ENCODE data around the gene EFHD2.
"Not testable (repeated sequence)": the region's sequence is repeated elsewhere in the genome, so short reads cannot be mapped to it uniquely, and the experiment has no call there.

The EFHD2 gene

DNA sequence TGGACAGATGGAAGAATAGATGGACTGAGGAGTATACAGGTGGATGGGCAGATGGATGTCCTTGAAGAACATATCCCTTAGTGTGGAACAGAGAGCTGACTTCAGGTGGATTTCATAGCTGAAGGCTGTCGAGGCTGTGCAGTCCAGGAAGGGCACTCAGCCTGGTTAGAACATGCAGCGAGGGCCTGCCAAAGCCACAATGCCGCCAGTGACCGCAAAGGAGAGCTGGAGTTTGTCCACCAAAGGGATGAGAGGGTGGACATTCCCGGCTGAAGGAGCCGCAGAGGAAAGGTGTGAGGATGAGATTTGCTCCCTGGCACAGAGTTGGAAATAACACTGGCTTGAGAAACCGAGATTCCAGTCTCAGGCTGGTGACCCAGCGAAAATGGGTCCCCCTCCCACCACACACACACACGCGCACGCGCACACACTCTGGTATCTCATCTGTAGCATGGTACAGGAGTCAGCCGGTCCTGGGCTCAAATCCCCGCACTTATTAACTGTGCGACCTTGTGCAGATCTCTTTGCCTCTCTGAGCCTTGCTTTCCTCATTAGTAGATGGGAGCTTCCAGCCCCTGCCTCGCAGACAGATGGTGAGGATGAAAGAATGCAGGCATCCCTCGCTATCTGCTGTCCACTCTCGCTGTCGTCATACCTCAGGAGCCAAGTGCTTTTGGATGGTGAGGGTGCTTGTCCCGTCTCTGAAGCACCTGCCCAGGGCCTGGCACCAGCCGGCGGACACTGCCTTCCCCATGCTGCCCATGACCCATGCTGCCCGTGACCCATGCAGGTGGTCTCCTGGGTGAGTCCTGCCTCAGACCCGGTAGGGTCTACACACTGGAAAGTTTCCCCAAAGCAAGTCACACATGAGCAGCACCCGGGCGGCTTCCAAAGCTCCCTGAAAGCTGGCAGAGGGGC, 26.8 kb upstream of the EFHD2 start:
- Mint-ChIP-seq H3K36me3 (ENCODE audit: low read depth) (no peaks in the 10 kb centered on the region), H3K4me1 (ENCODE audit: low read depth) (peaks cover 24% of the 10 kb centered on the region), H3K27ac (no peak overlapping the region), H3K9me3 (no peaks in the 10 kb centered on the region), H3K27me3 (peaks cover 22% of the 10 kb centered on the region), H3K4me3 (no peak overlapping the region)

DNA sequence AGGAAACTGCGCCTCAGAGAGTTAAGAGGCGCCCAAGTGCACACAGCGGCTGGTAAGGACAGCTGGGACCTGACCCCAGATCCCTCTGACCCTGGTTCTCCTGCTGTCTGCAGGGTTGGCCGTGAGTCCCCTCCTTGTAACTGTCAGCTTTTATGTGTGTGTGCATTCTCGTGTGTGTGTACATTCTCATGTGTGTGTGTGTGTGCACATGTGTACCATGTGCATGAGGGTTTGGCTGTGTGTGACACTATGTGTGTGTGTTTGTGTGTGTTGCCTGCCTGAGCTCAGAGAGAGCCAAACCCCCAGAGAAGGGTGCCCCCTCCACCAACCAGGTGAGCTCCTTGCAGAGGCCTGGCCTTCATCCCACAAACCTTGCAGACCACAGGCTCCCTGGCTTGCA, 25.9 kb upstream of the EFHD2 start:
- Mint-ChIP-seq H3K27me3 (peaks cover 22% of the 10 kb centered on the region), H3K4me3 (no peak overlapping the region), H3K36me3 (ENCODE audit: low read depth) (no peaks in the 10 kb centered on the region), H3K27ac (no peak overlapping the region), H3K4me1 (ENCODE audit: low read depth) (peaks cover 24% of the 10 kb centered on the region), H3K9me3 (no peaks in the 10 kb centered on the region)

DNA sequence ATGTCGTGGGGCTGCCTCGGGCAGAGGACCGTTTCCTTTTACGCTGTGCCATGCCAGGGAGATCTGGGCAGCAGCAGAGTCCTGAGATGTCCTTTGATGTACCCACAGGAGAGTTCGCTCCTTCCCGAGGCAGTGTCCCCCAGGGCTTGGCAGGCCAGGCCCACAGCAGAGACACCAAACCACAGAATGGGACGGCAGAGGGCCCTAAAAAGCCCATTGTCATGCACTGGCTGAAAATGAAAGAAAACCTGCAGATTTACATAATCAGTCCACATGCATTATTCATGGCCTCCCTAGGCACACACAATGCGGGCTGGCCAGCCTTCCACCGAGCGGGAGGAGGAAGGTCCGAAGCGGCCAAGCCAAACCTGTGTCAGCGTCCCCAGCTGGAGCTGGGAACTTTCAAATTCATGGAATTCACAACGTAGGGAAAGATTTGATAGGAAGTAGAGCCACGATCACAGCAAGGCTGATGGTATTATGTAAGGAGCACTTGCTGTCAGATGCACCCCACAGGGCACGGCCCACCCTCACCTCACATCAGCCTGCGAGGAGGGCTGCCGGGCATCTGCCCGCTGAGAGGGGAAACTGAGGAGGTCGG, 25.3 kb upstream of the EFHD2 start:
- Mint-ChIP-seq H3K27ac (no peak overlapping the region), H3K4me1 (ENCODE audit: low read depth) (peaks cover 24% of the 10 kb centered on the region)

DNA sequence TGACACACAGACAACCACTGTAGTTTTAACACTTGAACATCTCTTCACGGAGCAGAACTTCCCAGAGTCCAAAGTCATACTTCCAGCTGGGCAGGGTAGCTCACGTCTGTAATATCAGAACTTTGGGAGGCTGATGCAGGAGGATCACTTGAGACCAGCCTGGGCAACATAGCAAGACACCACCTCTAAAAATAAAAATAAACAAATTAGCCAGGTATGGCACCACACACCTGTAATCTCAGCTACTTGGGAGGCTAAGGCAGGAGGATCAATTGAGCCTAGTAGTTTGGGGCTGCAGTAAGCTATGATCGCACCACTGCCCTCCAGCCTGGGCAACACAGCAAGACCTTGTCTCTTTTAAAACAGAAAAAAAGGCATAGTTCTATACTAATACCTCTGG, 24.3 kb upstream of the EFHD2 start:
- peaks cover 24% of the 10 kb centered on the region for H3K4me1 Mint-ChIP-seq (ENCODE audit: low read depth)
- H3K9me3 Mint-ChIP-seq, result no peaks in the 10 kb centered on the region
- H3K4me3 Mint-ChIP-seq, result no peak overlapping the region
- no peaks in the 10 kb centered on the region for H3K36me3 Mint-ChIP-seq (ENCODE audit: low read depth)
- peaks cover 22% of the 10 kb centered on the region for H3K27me3 Mint-ChIP-seq
- no peak overlapping the region for H3K27ac Mint-ChIP-seq

More for the DNA sequence above, 25.3 kb upstream of the EFHD2 start:
- Mint-ChIP-seq H3K27me3 (peaks cover 22% of the 10 kb centered on the region), H3K36me3 (ENCODE audit: low read depth) (no peaks in the 10 kb centered on the region), H3K9me3 (no peaks in the 10 kb centered on the region), H3K4me3 (no peak overlapping the region)

DNA sequence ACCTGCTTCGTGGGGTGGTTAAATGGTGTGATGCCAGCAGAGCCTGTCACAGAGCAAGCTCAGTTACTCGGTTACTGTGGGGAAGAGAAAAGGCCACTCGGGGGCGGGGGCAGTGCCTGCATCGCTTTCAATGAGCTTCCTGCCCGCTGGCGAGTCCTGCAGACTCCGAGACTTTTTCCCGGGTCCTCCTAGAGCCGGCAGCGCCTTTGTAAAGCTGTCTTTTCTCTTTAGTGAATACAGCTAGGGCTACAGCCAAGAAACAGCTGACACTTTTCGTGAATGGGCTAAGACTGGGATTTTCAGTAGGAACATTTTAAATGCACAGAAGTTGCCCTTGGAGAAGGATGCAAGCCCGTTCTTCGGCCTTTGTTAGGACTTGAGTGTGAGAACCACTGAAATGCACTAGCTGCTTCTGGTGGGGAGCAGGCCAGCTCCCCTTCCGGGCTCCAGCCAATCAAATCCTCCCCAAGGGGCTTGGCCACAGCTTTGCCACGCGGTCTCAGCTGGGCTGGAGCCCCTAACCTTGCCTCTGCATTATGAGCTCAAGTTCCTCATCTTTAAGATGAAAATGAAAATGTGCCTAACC, 23.4 kb upstream of the EFHD2 start:
- H3K27me3 Mint-ChIP-seq, result peaks cover 26% of the 10 kb centered on the region

DNA sequence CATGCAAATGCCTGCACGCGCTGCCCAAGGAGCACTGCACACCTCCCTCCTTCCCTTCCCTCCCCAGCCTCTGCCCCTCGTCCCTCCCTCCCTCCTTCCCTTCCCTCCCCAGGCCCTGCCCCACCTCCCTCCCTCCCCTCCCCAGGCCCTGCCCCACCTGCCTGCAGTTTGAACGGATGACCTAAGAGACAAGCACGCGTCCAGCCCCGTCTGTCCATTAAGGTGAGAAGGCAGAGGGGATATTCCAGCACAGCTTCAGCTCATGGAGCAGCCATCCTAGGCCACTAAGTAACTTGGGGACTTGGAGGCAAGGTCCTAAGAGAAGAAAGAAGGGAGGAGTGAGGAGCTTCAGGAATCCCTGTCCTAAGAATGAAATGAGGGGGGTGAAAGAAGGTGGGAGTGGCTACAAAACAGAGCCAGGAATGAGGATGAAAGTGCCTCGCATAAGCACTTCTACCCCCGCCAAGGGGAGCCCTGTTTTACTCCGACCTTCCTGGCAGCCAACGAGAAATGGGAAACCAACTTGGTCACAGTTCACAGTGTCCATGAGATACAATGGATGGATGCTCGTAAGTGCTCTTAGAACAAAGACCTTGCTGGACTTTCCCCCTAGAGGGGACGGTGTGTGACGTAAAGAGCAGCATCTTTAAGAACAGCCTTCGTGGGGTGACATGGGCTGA, 21.3 kb upstream of the EFHD2 start:
- H3K4me3 Mint-ChIP-seq, result no peak overlapping the region
- H3K27ac Mint-ChIP-seq, result no peak overlapping the region
- peaks cover 27% of the 10 kb centered on the region for H3K27me3 Mint-ChIP-seq
- peaks cover 24% of the 10 kb centered on the region for H3K4me1 Mint-ChIP-seq (ENCODE audit: low read depth)
- no peaks in the 10 kb centered on the region for H3K36me3 Mint-ChIP-seq (ENCODE audit: low read depth)
- H3K9me3 Mint-ChIP-seq, result no peaks in the 10 kb centered on the region

More for the DNA sequence above, 23.4 kb upstream of the EFHD2 start:
- H3K27ac Mint-ChIP-seq, result no peak overlapping the region
- H3K36me3 Mint-ChIP-seq (ENCODE audit: low read depth), result no peaks in the 10 kb centered on the region
- no peak overlapping the region for H3K4me3 Mint-ChIP-seq
- peaks cover 24% of the 10 kb centered on the region for H3K4me1 Mint-ChIP-seq (ENCODE audit: low read depth)
- no peaks in the 10 kb centered on the region for H3K9me3 Mint-ChIP-seq

DNA sequence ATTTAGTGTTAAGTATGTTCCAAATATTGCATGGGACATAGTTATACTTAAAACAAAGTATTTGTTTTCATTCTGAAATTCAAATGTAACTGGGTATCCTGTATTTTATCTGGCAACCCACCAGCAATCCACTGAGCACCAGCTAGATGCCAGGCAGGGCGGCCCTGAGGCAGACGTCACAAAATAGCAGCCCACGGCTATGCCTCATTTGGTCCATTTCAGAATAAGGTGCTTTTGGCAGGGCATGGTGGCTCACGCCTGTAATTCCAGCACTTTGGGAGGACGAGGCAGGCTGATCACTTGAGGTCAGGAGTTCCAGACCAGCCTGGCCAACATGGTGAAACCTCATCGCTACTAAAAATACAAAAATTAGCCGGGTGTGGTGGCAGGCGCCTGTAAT, 19.9 kb upstream of the EFHD2 start:
- H3K4me1 Mint-ChIP-seq (ENCODE audit: low read depth), result peaks cover 23% of the 10 kb centered on the region
- H3K4me3 Mint-ChIP-seq; H3K36me3 Mint-ChIP-seq (ENCODE audit: low read depth); H3K27ac Mint-ChIP-seq; H3K9me3 Mint-ChIP-seq: not testable (repeated sequence)
- H3K27me3 Mint-ChIP-seq, result peaks cover 23% of the 10 kb centered on the region

DNA sequence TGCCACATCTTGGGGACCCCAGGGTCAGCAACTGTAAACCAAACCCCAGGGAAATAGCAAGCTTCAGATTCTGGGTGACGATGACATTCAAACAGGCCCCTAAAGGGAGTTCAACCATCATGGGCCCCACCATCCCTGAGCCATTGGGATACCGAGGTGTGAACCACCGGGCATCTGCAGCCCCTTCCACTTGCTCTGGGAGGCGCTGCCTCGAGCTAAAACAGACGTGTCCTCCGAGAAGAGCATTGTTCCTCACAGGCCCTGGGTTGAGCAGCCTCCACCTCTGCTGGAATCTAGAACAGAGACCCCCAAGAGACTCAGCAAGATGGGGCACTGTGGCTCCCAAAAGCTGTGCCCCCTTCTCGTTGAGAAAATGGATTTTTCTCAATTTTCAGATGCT, 19.0 kb upstream of the EFHD2 start:
- Mint-ChIP-seq H3K27ac (no peak overlapping the region), H3K4me1 (ENCODE audit: low read depth) (peaks cover 15% of the 10 kb centered on the region), H3K4me3 (no peak overlapping the region), H3K36me3 (ENCODE audit: low read depth) (no peaks in the 10 kb centered on the region), H3K27me3 (peaks cover 16% of the 10 kb centered on the region), H3K9me3 (no peaks in the 10 kb centered on the region)

DNA sequence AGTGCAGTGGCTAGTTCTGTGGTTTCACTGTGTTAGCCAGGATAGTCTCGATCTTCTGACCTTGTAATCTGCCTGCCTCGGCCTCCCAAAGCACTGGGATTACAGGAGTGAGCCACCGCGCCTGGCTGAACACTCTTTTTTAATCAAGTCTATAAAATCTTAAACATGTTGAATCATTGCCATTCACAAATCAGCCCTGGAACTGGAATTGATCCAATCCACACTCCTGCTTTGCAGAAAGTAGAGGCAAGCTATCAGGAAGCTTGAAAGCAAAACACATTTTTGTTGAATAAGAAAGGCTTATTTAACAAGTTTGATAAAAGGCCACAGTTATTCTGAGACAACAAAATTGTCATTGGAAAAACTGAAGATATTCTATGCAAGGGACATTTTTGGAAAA, 18.3 kb upstream of the EFHD2 start:
- Mint-ChIP-seq H3K4me3 (no peak overlapping the region), H3K27ac (no peak overlapping the region), H3K36me3 (ENCODE audit: low read depth) (no peaks in the 10 kb centered on the region)

DNA sequence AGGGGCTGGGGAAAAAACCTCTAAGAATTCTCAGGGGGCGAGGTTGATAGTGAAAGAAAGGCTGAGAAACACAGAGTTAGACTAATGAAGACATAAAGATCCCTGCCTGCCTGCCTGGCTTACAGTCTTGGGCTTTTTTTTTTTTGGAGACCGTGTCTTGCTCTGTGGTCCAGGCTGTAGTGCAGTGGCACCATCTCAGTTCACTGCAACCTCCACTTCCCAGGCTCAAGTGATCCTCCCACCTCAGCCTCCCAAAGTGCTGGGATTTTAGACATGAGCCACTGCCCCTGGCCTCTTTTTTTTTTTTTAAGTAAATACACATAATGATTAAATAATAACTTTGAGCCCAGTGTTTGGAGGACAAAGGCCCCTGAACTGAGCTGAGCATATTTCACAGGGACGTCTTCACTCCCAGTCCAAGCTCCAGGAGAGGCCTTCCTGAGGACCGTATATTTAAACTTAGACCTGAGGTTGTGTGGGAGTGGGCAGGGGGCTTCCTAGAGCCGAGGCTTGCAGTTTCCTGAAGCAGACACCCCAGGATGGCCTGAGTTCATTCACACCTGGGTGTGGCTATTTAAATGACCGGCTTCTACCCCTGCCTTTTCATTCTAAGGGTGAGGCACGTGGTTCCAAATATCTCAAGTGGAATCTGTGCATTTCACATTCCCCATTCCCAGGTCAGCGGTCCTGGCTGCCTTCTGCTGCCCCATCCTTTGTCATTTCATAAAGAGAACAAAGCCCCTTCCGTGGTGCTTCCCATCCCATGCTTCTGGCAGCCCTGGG, 16.0 kb upstream of the EFHD2 start:
- H3K4me1 Mint-ChIP-seq (ENCODE audit: low read depth), result no peaks in the 10 kb centered on the region
- H3K27me3 Mint-ChIP-seq, result peaks cover 4% of the 10 kb centered on the region
- H3K9me3 Mint-ChIP-seq, result no peaks in the 10 kb centered on the region
- H3K27ac Mint-ChIP-seq, result no peak overlapping the region
- H3K36me3 Mint-ChIP-seq (ENCODE audit: low read depth), result no peaks in the 10 kb centered on the region
- no peak overlapping the region for H3K4me3 Mint-ChIP-seq

More for the DNA sequence above, 18.3 kb upstream of the EFHD2 start:
- H3K27me3 Mint-ChIP-seq, result peaks cover 10% of the 10 kb centered on the region
- peaks cover 8% of the 10 kb centered on the region for H3K4me1 Mint-ChIP-seq (ENCODE audit: low read depth)
- no peaks in the 10 kb centered on the region for H3K9me3 Mint-ChIP-seq

DNA sequence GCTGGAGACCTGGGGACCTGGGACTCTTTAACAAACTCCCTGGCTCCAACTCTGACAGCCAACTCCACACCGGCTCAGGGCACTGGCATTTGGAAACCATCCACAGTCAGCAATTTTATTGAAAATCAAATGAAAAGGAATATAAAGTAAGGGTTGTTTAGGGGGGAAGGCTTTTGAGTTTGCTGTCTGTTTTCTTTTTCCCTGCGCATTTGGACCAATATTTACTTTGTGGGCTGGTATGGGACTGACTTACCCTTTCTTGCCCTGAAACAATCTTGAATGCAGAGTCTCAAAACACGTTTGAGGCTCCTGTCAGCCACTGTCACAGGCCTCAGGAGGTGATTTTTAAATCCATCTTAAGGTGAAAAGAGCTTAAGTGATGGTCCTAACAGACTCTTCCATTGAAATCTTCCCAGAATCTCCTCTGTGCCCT, 15.4 kb upstream of the EFHD2 start:
- H3K27me3 Mint-ChIP-seq, result peaks cover 4% of the 10 kb centered on the region
- H3K4me3 Mint-ChIP-seq, result no peak overlapping the region
- no peak overlapping the region for H3K27ac Mint-ChIP-seq
- H3K9me3 Mint-ChIP-seq, result no peaks in the 10 kb centered on the region
- H3K36me3 Mint-ChIP-seq (ENCODE audit: low read depth), result no peaks in the 10 kb centered on the region
- no peaks in the 10 kb centered on the region for H3K4me1 Mint-ChIP-seq (ENCODE audit: low read depth)

DNA sequence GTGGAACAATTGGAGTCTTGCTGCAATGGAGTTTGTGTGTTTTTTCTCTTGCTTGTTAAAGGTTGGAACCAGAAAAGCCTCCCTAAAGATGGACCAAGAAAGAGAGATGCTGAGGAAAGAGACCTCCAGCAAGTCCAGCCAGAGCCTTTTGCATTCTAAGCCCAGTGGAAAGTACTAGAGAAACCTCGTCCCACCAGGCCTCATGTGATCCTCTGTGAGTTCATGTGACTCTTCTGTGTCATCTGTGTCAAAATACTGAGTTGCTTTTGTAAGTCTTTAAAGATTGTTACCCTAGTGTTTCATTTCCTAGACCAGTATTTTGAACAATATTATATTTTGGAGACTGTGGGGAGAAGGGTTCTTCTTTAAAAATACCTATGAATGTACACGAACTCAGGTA, 12.5 kb upstream of the EFHD2 start:
- Mint-ChIP-seq H3K27ac (no peak overlapping the region), H3K4me3 (no peak overlapping the region), H3K27me3 (no peaks in the 10 kb centered on the region), H3K9me3 (no peaks in the 10 kb centered on the region), H3K36me3 (ENCODE audit: low read depth) (no peaks in the 10 kb centered on the region), H3K4me1 (ENCODE audit: low read depth) (no peaks in the 10 kb centered on the region)

DNA sequence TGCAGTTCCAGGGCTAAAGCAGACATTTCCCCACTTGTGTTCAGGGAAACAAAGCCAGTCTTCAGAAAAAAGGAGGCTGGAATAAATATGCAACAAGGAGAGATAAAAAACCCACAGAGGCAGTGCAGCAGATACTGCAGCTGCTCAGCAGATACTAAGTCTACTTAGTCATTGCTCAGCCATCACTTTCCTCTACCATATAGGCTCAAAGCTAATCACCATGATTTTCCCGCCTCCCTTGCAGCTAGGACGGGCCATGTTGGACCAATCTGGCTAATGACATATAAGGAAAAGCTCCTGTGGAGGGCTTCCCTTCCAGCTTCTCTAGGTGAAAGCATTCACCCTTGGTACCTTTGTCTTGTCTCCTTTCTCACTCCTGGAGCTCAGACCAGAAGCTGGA, 10.0 kb upstream of the EFHD2 start:
- Mint-ChIP-seq H3K27ac (no peak overlapping the region), H3K4me3 (no peak overlapping the region), H3K27me3 (no peaks in the 10 kb centered on the region), H3K9me3 (no peaks in the 10 kb centered on the region), H3K4me1 (ENCODE audit: low read depth) (no peaks in the 10 kb centered on the region), H3K36me3 (ENCODE audit: low read depth) (no peaks in the 10 kb centered on the region)

DNA sequence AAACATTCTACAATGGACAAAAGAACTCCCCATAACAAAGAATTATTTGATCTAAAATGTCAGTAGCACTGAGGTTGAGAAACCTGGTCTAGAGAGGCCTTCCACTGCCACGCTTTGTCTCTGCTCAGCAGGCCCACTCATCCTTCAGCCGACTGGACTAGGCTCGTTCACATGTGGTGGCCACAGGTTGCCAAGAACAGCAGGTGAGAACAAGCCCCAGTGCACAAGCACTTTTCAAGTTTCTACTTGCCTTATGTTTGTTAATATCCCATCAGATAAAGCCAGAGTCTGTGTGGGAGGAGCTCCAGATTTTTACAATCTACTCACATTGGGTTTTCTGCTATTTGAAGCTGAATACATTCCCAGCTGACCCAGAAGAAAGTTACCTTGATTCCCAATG, 9.1 kb upstream of the EFHD2 start:
- Mint-ChIP-seq H3K9me3 (no peaks in the 10 kb centered on the region), H3K4me1 (ENCODE audit: low read depth) (no peaks in the 10 kb centered on the region), H3K36me3 (ENCODE audit: low read depth) (no peaks in the 10 kb centered on the region), H3K27me3 (no peaks in the 10 kb centered on the region), H3K4me3 (no peak overlapping the region), H3K27ac (no peak overlapping the region)

All from stimulated activated naive CD8-positive, alpha-beta T cell treated with anti-CD3 and anti-CD28 coated beads, Interleukin-15, Interleukin-2, amounts not matched to agents 100 ng/mL and 50 ng/mL, for 24 hours (primary cell).